Esophagus mucosa (tissue), 1 donor: ENCODE measurements around the gene TUBB3. TPM values are rescaled to one million over a fixed set of nuclear protein-coding genes. Genes with fewer than 3 reads are reported as not detected.

Experiments used
- ATAC-seq: fragments of 200-7000 bp; cut with Tn5 transposase; one replicate; pipeline ENCODE4 v1.9.1; 2020
- total RNA-seq: library from RNA; stranded (reverse); gene quantifications from one replicate; pipeline ENCODE4 v1.2.4, GENCODE V29; 2023
- donor health status: DM: yes; HTN: yes; CAD: no.

The TUBB3 gene
- total RNA-seq, 1 donor from 2014 or later, result 22.0 TPM

DNA sequence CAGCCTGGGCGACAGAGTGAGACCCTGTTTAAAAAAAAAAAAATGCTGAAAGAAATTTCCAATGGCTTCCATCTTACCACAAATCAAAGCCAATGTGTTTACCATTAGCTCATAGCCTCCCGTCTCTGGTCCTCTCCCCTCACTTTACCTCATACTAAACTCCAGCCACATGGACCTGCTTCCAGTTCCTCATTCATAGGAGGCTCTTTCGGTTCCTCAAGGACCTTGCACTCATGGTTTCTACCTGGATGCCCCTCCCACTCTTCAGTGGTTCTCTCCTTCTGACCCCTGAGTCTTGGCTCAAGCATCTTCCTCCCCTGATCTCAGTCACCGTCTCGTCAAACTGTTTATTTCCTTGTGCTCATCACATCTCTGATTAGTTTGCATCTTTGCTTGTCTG lies 21.6 kb downstream of the TUBB3 start:
- no peak for ATAC-seq

GRCh38 chr16:89945654-89946053 lies 22.5 kb downstream of the TUBB3 start:
- no peak for ATAC-seq

DNA sequence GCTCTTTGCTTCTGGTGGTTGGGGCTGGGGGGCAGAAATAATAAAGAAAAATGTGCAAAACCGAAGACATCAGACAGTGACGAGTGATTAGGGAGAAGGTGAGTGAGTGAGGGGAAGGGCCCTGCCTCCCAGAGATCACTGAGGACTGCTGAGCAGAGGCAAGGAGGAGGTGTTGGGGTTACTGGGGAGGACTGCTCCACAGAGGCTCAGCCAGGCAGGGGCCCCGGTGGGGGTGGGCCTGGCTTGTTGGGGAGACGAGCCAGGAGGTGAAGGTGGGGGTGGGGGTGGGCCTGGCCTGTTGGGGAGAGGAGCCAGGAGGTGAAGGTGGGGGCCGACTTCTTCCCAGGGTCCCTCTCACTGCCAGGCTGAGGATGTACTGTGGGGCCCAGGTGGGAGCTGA lies 23.4 kb downstream of the TUBB3 start:
- ATAC-seq, result no peak

DNA sequence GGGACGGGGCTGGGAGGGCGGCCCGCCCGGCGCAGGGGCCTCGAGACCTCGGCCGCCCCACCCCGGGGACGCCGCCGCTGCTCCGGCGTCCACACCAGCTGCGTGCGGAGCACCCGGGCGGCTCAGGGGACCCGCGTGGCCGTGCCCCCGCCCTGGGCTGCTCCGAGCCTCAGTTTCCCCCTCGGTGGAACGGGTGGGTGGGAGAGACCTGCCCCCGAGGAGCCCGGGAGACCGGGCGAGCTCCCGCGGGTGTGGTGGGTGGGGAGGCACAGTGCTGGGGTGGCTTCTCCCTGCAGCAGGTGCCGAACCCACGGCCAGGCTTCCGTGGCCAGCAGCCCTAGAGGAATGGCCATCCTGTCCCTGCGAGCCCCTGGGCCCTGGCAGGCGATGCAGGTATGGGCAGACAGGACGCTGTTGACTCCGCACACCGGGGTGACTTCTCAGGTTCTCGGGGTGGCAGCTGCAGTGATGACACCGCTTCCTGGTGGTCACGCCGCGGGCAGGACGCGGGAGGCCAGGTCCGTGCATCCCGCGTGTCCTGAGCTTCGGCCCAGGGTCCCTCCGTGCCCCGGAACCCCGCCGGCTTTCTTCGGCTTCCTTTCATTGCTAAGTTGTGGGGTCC lies 26.1 kb downstream of the TUBB3 start:
- ATAC-seq, result peak; percentile 7

DNA sequence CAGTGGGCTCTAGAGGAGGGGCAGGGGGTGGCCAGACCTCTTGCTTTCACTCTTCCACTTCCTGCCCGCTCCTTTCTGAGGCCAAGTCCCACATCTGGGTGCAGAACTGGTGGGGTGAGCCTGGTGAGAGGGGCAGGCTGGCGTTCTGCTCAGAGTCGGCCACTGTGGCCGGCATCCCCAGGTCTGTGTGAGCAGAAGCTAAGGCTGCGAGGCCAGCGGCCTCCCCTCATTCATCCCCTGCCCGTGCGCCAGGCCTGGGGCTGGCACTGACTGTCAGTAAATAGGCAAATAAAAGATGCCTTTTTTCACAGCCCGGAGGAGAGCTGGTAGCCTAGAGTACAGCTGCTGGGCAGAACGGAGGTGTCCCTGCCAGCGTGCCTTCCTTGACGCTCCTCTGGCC lies 26.6 kb downstream of the TUBB3 start:
- no peak for ATAC-seq

GRCh38 chr16:89951509-89951908 lies 28.4 kb downstream of the TUBB3 start:
- ATAC-seq, result no peak

- ATAC-seq, result no peak
Measured at GRCh38 chr16:89952049-89952448, 28.9 kb downstream of the TUBB3 start.

- ATAC-seq, result no peak
Measured at GRCh38 chr16:89952551-89952950, 29.4 kb downstream of the TUBB3 start.

DNA sequence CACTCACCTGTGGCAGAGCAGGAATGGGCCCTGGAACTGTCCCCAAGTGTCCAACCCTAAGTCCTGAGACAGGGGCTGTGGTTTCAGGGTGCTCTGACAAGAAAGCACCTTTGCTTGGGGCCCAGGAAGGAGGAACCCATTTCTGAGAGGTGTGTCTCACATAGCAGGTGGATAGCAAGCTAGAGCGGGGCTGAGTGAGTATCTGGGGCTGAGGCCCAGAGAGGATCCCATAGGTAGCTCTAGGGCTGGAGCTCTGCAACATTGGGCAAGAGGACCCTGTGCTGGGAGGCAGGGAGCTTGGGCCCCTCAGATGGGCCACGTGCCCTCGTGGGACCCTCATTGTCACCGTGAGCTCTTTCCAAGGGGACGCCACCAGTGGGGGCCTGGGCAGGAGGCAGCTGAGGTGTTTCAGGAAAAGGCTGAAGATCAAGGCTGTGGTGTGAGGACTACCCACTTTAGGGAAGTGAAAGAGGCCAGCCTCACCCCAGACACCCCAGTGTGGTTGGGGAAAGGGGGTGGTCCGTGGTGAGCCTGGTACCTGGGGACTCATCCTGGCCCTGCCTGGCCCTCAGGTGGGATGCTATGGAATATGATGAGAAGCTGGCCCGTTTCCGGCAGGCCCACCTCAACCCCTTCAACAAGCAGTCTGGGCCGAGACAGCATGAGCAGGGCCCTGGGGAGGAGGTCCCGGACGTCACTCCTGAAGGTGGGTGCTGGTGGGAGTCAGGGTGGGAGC lies 30.7 kb downstream of the TUBB3 start:
- no peak for ATAC-seq

GRCh38 chr16:89954462-89954861 lies 31.3 kb downstream of the TUBB3 start:
- no peak for ATAC-seq

DNA sequence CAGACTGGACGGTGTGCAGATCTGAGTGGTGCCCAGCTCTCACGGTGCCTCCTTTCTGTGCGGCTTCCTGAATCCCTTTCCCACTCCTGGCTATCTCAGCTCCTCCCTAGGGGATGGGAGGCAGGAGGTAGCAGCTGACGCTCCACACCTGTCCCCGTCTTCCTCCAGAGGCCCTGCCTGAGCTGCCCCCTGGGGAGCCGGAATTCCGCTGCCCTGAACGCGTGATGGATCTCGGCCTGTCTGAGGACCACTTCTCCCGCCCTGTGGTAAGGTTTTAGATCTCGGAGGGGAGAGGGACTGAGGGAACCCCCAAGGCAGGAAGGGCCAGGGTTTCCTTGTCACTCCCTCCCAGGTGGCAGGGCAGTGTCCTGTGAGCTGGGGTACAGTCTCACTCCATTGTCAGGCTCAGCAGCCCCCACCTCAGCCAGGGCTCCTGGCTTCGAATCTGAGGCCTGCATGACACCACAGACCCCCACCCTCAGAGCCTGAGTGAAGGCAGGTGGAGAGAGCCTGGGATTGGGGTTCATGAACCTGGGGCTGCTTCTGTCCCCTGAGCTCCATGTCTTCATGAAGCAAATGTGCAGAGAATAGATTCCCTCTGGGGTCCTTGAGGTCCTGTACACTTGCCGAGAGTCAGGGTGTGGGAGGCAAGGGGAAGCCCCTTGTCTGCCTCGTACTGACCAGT lies 32.0 kb downstream of the TUBB3 start:
- no peak for ATAC-seq

DNA sequence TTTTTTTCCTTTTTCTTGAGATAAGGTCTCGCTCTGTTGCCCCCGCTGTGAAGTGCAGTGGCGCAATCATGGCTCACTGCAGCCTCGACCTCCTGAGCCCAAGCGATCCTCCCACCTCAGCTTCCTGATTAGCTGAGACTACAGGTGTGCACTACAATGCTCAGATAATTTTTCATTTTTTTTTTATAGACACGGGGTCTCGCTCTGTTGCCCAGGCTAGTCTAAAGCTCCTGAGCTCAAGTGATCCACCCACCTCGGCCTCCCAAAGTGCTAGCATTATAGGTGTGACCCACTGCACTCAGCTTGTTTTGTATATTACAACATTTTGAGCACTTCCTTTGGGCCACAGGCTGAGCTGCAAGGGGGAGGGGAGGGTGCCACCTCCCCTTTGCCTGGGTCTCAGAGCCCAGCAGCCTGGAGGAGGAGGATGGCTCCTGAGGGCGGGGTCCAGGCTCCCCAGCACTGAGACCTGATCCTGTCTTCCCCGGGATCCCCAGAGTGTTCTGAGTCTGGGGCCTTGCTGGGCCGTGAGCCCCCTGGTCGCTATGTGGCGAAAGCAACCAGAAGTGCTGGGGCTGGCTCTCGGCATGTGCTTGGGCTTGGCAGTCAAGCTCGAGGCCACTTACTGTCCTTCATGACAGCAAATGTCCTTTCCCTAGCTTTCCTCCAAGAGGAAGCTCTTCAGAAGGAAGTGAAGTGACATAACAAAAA lies 33.5 kb downstream of the TUBB3 start:
- ATAC-seq, result no peak

GRCh38 chr16:89957216-89957785 lies 34.2 kb downstream of the TUBB3 start:
- no peak for ATAC-seq

- no peak for ATAC-seq
Measured at GRCh38 chr16:89958068-89958467, 34.9 kb downstream of the TUBB3 start.

GRCh38 chr16:89958596-89958995 lies 35.5 kb downstream of the TUBB3 start:
- ATAC-seq, result no peak

DNA sequence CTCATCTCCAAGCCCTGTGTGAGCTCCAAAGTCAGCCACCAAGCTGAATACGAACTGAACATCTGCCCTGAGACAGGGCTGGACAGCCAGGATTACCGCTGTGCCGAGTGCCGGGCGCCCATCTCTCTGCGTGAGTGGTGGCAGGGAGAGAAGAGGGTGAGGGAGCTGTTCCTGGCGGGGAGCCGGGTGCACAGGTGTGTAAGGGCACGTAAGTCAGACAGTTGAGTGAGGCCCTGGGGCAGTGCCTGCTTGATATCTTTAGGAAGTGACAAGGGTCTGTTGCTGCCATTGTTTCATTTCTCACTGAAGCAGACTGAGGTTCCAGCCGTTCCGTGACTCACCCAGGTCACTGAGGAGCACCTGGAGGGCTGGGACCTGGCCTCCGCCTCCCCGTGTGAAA lies 37.8 kb downstream of the TUBB3 start:
- ATAC-seq, result no peak

DNA sequence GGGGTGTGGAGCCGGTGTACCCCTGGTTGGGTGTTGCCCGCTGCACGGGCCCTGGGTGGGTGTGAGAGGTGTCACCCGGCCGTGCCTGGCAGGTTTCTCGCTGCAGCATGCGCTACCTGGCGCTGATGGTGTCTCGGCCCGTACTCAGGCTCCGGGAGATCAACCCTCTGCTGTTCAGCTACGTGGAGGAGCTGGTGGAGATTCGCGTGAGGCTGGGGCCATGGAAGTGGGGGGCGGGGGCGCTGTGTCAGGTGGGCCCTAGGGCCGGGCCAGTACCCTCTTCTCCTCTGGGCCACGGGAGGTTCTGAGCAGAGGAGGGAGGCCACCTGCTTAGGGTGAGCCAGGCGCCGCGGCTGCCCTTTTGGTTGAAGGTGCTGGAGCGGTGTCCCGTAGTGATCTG lies 38.8 kb downstream of the TUBB3 start:
- ATAC-seq, result no peak

DNA sequence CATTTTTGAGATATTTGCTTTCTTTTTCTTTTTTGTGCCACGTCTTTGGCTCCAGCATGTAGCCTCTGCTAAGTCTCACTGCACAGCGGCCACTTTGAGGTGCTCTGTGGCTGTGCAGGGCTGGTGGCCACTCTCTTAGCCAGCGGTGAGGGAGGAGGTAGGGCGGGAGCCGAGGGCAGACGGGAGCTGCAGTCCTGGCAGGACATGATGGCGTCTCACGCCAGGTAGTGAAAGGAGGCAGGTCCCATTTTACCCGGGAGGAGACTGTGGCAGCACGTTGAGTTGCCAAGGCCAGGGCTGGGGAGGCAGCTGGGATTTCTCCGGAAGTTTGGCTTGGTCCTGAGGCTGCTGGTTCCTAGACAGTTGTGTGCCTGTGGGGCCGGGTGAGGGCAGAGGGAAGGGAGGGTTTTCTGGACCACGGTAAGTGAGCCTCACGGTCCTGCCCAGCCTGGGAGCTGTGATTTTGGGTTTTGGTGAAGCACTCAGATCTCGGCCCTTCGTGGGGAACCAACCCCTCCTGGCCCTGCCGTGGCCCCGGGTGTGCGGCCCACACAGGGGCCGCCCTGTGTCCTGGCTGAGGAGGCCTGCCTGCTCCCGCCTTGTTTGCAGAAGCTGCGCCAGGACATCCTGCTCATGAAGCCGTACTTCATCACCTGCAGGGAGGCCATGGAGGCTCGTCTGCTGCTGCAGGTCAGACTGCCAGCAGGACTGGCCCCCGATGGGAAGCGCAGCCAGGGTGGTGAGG lies 39.8 kb downstream of the TUBB3 start:
- no peak for ATAC-seq

DNA sequence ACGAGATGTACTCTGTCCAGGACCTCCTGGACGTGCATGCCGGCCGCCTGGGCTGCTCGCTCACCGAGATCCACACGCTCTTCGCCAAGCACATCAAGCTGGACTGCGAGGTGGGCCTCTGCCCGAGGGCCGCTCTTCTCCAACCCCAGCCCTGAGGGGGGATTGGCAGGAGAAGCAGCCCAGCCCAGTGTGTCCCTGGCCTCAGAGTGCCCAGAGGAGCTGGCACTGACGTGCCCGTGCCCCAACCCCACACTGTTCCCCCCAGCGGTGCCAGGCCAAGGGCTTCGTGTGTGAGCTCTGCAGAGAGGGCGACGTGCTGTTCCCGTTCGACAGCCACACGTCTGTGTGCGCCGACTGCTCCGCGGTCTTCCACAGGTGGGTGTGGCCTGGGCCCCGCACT lies 41.1 kb downstream of the TUBB3 start:
- peak; percentile 11 for ATAC-seq

GRCh38 chr16:89965447-89966225 lies 42.5 kb downstream of the TUBB3 start:
- peak; percentile 7 for ATAC-seq

- no peak for ATAC-seq
Measured at GRCh38 chr16:89966756-89967155, 43.6 kb downstream of the TUBB3 start.
